B cell (primary cell): ENCODE results near the gene ISLR. TPM values are rescaled to one million over a fixed set of nuclear protein-coding genes. Genes with fewer than 3 reads are reported as not detected.

Experiments
- ATAC-seq: fragments of 200-7000 bp; cut with Tn5 transposase; one replicate; pipeline ENCODE4 v1.10.0; 2021; ENCODE audit warnings: low read depth, mild to moderate bottlenecking, moderate number of reproducible peaks, moderate library complexity
- CTCF ChIA-PET: fragments of 350-600 bp; sonication (Branson Sonifier 250); formaldehyde crosslinking; loops from one replicate; lab custom pipeline; 2021; ENCODE audit warnings: antibody characterized with exemption, inconsistent platforms; lab: Charles Lee
- POLR2A ChIA-PET: fragments of 350-600 bp; sonication (Branson Sonifier 250); formaldehyde crosslinking; loops from one replicate; lab custom pipeline; 2021; ENCODE audit warnings: antibody characterized with exemption; lab: Charles Lee
- DNase-seq: peaks from one replicate; pipeline ENCODE4 v3.0.0; 2013
- H2AFZ ChIP-seq: 2 replicates; pipeline ENCODE4 v1.6.1; 2012; ENCODE audit warnings: mild to moderate bottlenecking, low read depth, low read length; ENCODE audit not compliant: insufficient read depth, poor library complexity, severe bottlenecking
- H3K27ac ChIP-seq, 2 donors: 1 replicate in 1 of 2; 2 replicates in 1 of 2; pipeline ENCODE4 v1.5.1; 2012 to 2013; ENCODE audit warnings: low read length in 2 of 2, mild to moderate bottlenecking in 2 of 2, moderate library complexity in 1 of 2
- H3K27me3 ChIP-seq, 4 experiments: fragments of 200-600 bp in 1 of 4; sonication (generic) in 1 of 4; replicated peaks in 1 of 4; 1 replicate in 2 of 4; 2 replicates in 2 of 4; pipeline versions ENCODE4 v1.6.1 to v1.7.0; 2013 to 2016; ENCODE audit warnings: low read length in 3 of 4, mild to moderate bottlenecking in 2 of 4, mixed read lengths in 1 of 4, moderate library complexity in 1 of 4; ENCODE audit not compliant: insufficient read depth in 4 of 4, control insufficient read depth in 3 of 4; ENCODE audit errors: control extremely low read depth in 1 of 4
- H3K36me3 ChIP-seq, 2 experiments: replicated peaks in 1 of 2; 1 replicate in 1 of 2; 2 replicates in 1 of 2; pipeline versions ENCODE4 v1.6.1 to v1.7.1; 2013; ENCODE audit warnings: low read length in 1 of 2; ENCODE audit not compliant: insufficient read depth in 2 of 2, control insufficient read depth in 1 of 2; ENCODE audit errors: control extremely low read depth in 1 of 2, extremely low read depth in 1 of 2
- H3K4me1 ChIP-seq, 2 donors: fragments of 200-600 bp in 1 of 2; sonication (generic) in 1 of 2; 1 replicate in 1 of 2; 2 replicates in 1 of 2; pipeline versions ENCODE4 v1.5.1 to v1.6.1; 2013 to 2017; ENCODE audit warnings: low read length in 2 of 2; ENCODE audit not compliant: control insufficient read depth in 2 of 2, insufficient read depth in 2 of 2
- H3K4me2 ChIP-seq: replicated peaks from 2 replicates; pipeline ENCODE3; 2012; ENCODE audit warnings: mild to moderate bottlenecking, low read depth, low read length; ENCODE audit not compliant: poor library complexity, severe bottlenecking
- H3K4me3 ChIP-seq, 5 experiments: fragments of 200-600 bp in 1 of 5; sonication (generic) in 1 of 5; 1 replicate in 3 of 5; 2 replicates in 2 of 5; pipeline versions ENCODE4 v1.5.1 to v1.7.0; 2011 to 2016; ENCODE audit warnings: low read length in 4 of 5, mild to moderate bottlenecking in 4 of 5, low read depth in 2 of 5, control low read depth in 1 of 5, moderate library complexity in 1 of 5; ENCODE audit not compliant: insufficient read depth in 1 of 5; ENCODE audit errors: control extremely low read depth in 1 of 5, extremely low read depth in 1 of 5
- H3K79me2 ChIP-seq: fragments of 200-600 bp; sonication (generic); one replicate; pipeline ENCODE4 v1.6.0; 2016; ENCODE audit warnings: low read length; ENCODE audit not compliant: control insufficient read depth, insufficient read depth
- H3K9ac ChIP-seq: fragments of 200-600 bp; sonication (generic); 2 replicates; pipeline ENCODE4 v1.6.1; 2017; ENCODE audit warnings: mild to moderate bottlenecking, low read length, moderate library complexity
- H3K9me3 ChIP-seq, 3 donors: one replicate each; pipeline versions ENCODE4 v1.6.1 to v1.7.1; 2013; ENCODE audit warnings: low read length in 2 of 3; ENCODE audit not compliant: control insufficient read depth in 2 of 3, insufficient read depth in 1 of 3; ENCODE audit errors: control extremely low read depth in 1 of 3
- H4K20me1 ChIP-seq: 2 replicates; pipeline ENCODE4 v1.6.0; 2012; ENCODE audit warnings: mild to moderate bottlenecking, low read length; ENCODE audit not compliant: insufficient read depth, control insufficient read depth, poor library complexity, severe bottlenecking
- H3K27ac Mint-ChIP-seq: one replicate; pipeline ENCODE4 v1.8.0; 2021; ENCODE audit warnings: mixed read lengths
- H3K27me3 Mint-ChIP-seq: one replicate; pipeline ENCODE4 v1.8.0; 2021; ENCODE audit warnings: mixed read lengths
- H3K4me1 Mint-ChIP-seq: one replicate; pipeline ENCODE4 v1.8.0; 2021; ENCODE audit warnings: mixed read lengths
- H3K4me3 Mint-ChIP-seq: one replicate; pipeline ENCODE4 v1.8.0; 2021; ENCODE audit warnings: mixed read lengths
- H3K9me3 Mint-ChIP-seq: one replicate; pipeline ENCODE4 v1.8.0; 2022; ENCODE audit warnings: mixed read lengths; ENCODE audit not compliant: insufficient read depth
- CTCF ChIP-seq: fragments of 200-600 bp; IDR thresholded peaks from one replicate; pipeline ENCODE4 v1.8.0; 2022; ENCODE audit warnings: antibody characterized with exemption, mild to moderate bottlenecking
- EZH2 ChIP-seq: IDR thresholded peaks from 2 replicates; pipeline ENCODE4 v1.6.1; 2012; ENCODE audit warnings: borderline replicate concordance, low read depth, mild to moderate bottlenecking, moderate library complexity, low read length; ENCODE audit not compliant: insufficient read depth, poor library complexity, severe bottlenecking
- WGBS: methylation state at CpG from one replicate; pipeline ENCODE4 v1.1.5; 2013; ENCODE audit warnings: missing lambda C conversion rate; ENCODE audit not compliant: insufficient coverage; 5-methylcytosine and 5-hydroxymethylcytosine counted together
- intact Hi-C: fragments of 100-400 bp; cut with micrococcal nuclease; formaldehyde crosslinking; loops from one replicate; pipeline ENCODE4 v1.10.0; 2022
- polyA plus RNA-seq: library from polyadenylated mRNA; depleted of rRNA; stranded (reverse); fragments of >200 nt; gene quantifications from 2 replicates; pipeline ENCODE4 v1.2.3, GENCODE V29; 2012
- total RNA-seq, 2 donors: library from RNA; stranded (reverse); fragments of 120-200 nt in 1 of 2; gene quantifications; 1 replicate in 1 of 2; 2 replicates in 1 of 2; pipeline versions ENCODE4 v1.2.3 to v1.2.4, GENCODE V29; 2013 to 2022

ISLR gene
- total and polyA plus RNA-seq, 2 donors (not counting 1 experiment from before 2014, with no cell fraction given), result not detected

- Histone ChIP-seq H3K36me3 (no peaks in the 10 kb centered on the region), H3K4me1 (no peaks in the 10 kb centered on the region), H3K4me3 (no peak overlapping the region), H3K9ac (no peak overlapping the region), H2AFZ (no peak overlapping the region), H3K79me2 (no peaks in the 10 kb centered on the region), H4K20me1 (no peaks in the 10 kb centered on the region), H3K9me3 (peaks cover 1 to 7% (median 3%) of the 10 kb centered on the region in 3 donors), H3K27me3 (peaks cover 0 to 19% (median 6%) of the 10 kb centered on the region in 4 experiments), H3K27ac (no peak overlapping the region), H3K4me2 (no peak overlapping the region)
- CTCF ChIA-PET, result no interaction called here
- intact Hi-C loops, result no loop called here
- TF ChIP-seq EZH2 (no peak), CTCF (no peak)
- H3K9me3 Mint-ChIP-seq, result peaks cover 2% of the 10 kb centered on the region
- POLR2A ChIA-PET, result no interaction called here
- H3K27ac Mint-ChIP-seq, result no peak overlapping the region
- WGBS, result no CpG with 5 or more reads among the region's 2 CpGs
- H3K4me1 Mint-ChIP-seq, result no peaks in the 10 kb centered on the region
- ATAC-seq (no peak), DNase-seq (no peak)
- no peak overlapping the region for H3K4me3 Mint-ChIP-seq
- peaks cover 53% of the 10 kb centered on the region for H3K27me3 Mint-ChIP-seq
These were observed 26.5 kb upstream of the ISLR start for GRCh38 chr15:74147051-74147450.

GRCh38 chr15:74155766-74156417 lies 17.6 kb upstream of the ISLR start:
- Histone ChIP-seq H2AFZ (no peak overlapping the region), H3K9ac (no peak overlapping the region), H3K4me3 (no peak overlapping the region), H3K4me2 (no peak overlapping the region), H3K9me3 (no peaks in the 10 kb centered on the region), H4K20me1 (no peaks in the 10 kb centered on the region), H3K4me1 (peaks cover 0 to 5% of the 10 kb centered on the region in 2 donors), H3K27ac (no peak overlapping the region), H3K27me3 (peaks cover 0 to 3% (median 1%) of the 10 kb centered on the region in 4 experiments), H3K79me2 (no peaks in the 10 kb centered on the region), H3K36me3 (no peaks in the 10 kb centered on the region)
- ChIA-PET POLR2A (no interaction called here), CTCF (no interaction called here)
- intact Hi-C loops, result no loop called here
- Mint-ChIP-seq H3K27ac (no peak overlapping the region), H3K9me3 (no peaks in the 10 kb centered on the region), H3K4me1 (peaks cover 10% of the 10 kb centered on the region), H3K27me3 (peaks cover 34% of the 10 kb centered on the region), H3K4me3 (no peak overlapping the region)
- ATAC-seq, result no peak
- TF ChIP-seq EZH2 (no peak), CTCF (no peak)
- WGBS, result 95% methylated on average over 10 of the region's 14 CpGs
- DNase-seq, result no peak
